Measurements from ENCODE around the gene FAF1. TPM values are rescaled to one million over a fixed set of nuclear protein-coding genes. Genes with fewer than 3 reads are reported as not detected.

FAF1 gene
- total and polyA plus RNA-seq, 2 donors (not counting 3 experiments of a cell fraction or from before 2014, with no cell fraction given) = 9.0 to 57.6 TPM

- FAIRE-seq (no peak), DNase-seq (ENCODE audit: low read depth, low spot score) (no peak)
- no TSS peak for BruUV-seq (replicated peaks)
- ChIA-PET CTCF (interaction anchor here (0.8 to 1.8 kb wide), 3 partner anchors 10 to 21 kb away, joined by 3 to 7 read pairs (median 3); partner anchors contain the start of gene FAF1), POLR2A (no interaction called here)
- peaks cover 78% of the 10 kb centered on the region for H3K79me2 ChIP-seq (ENCODE audit: control insufficient read depth, insufficient read depth, low read length)
- H4K20me1 ChIP-seq (replicated peaks; ENCODE audit: control insufficient read depth, extremely low read depth, insufficient read depth, low read length) = peaks cover 4% of the 10 kb centered on the region
- H3K9ac ChIP-seq (replicated peaks; ENCODE audit: extremely low read depth, insufficient read depth, low read length) = no peak overlapping the region
- dilution Hi-C loops (cut with MboI; ENCODE audit: extremely low pct_ligation_motif_present, low sequenced_read_pairs) (no loop called here), intact Hi-C loops (cut with micrococcal nuclease) (no loop called here)
- no peak overlapping the region for H3K4me2 ChIP-seq (ENCODE audit: insufficient read depth, low read length)
- no peaks in the 10 kb centered on the region for H3K9me1 ChIP-seq (replicated peaks; ENCODE audit: control insufficient read depth, extremely low read depth, insufficient read depth, low read length)
- no peak overlapping the region for H2AFZ ChIP-seq (ENCODE audit: low read depth, low read length)
- TF ChIP-seq POLR2A (IDR thresholded peaks at IDR 0.05; ENCODE audit: low read depth, low read length) (no peak), MYC (IDR thresholded peaks at IDR 0.05; ENCODE audit: low read depth, low read length) (no peak), EZH2 (IDR thresholded peaks at IDR 0.05; ENCODE audit: borderline replicate concordance, low read depth, low read length, severe bottlenecking) (no peak), GATA2 (IDR thresholded peaks at IDR 0.05; ENCODE audit: insufficient read depth, insufficient read length, low read depth, low read length) (no peak), FOS (IDR thresholded peaks at IDR 0.05; ENCODE audit: borderline replicate concordance, insufficient read depth, low read length) (no peak)
- TF ChIP-seq, protein P1, sequence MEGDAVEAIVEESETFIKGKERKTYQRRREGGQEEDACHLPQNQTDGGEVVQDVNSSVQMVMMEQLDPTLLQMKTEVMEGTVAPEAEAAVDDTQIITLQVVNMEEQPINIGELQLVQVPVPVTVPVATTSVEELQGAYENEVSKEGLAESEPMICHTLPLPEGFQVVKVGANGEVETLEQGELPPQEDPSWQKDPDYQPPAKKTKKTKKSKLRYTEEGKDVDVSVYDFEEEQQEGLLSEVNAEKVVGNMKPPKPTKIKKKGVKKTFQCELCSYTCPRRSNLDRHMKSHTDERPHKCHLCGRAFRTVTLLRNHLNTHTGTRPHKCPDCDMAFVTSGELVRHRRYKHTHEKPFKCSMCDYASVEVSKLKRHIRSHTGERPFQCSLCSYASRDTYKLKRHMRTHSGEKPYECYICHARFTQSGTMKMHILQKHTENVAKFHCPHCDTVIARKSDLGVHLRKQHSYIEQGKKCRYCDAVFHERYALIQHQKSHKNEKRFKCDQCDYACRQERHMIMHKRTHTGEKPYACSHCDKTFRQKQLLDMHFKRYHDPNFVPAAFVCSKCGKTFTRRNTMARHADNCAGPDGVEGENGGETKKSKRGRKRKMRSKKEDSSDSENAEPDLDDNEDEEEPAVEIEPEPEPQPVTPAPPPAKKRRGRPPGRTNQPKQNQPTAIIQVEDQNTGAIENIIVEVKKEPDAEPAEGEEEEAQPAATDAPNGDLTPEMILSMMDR (IDR thresholded peaks at IDR 0.05; ENCODE audit: extremely low read depth in 1 of 2, insufficient read depth in 1 of 2, low read depth in 1 of 2, low read length in 2 of 2) = no peak
- H3K4me3 ChIP-seq (replicated peaks in 1 of 3; ENCODE audit: insufficient read depth in 1 of 3, low read depth in 1 of 3, low read length in 3 of 3) = no peak overlapping the region
- H3K4me1 ChIP-seq (ENCODE audit: control insufficient read depth, extremely low read depth, insufficient read depth, low read length) = no peaks in the 10 kb centered on the region
- no peaks in the 10 kb centered on the region for H3K36me3 ChIP-seq (ENCODE audit: control insufficient read depth in 2 of 2, extremely low read depth in 1 of 2, insufficient read depth in 2 of 2, low read length in 2 of 2)
- no peak overlapping the region for H3K27ac ChIP-seq (ENCODE audit: insufficient read depth, low read depth, low read length)
- no peaks in the 10 kb centered on the region for H3K9me3 ChIP-seq (replicated peaks; ENCODE audit: control insufficient read depth, insufficient read depth, low read length)
- no peaks in the 10 kb centered on the region for H3K27me3 ChIP-seq (ENCODE audit: control insufficient read depth in 2 of 2, insufficient read depth in 2 of 2, low read length in 2 of 2)
These were observed 9.7 kb downstream of the FAF1 start for GRCh38 chr1:50950396-50950795.
